ENCODE measurements around the gene HACD3.
"Not testable (repeated sequence)": the region's sequence is repeated elsewhere in the genome, so short reads cannot be mapped to it uniquely, and the experiment has no call there.

HACD3 gene

GRCh38 chr15:65530318-65531111, at the start of gene HACD3:
HACD3 (plus strand) TSS chr15:65530463; CDS start chr15:65530632, 169 bp downstream.
- DNase-seq, result no peak

DNA sequence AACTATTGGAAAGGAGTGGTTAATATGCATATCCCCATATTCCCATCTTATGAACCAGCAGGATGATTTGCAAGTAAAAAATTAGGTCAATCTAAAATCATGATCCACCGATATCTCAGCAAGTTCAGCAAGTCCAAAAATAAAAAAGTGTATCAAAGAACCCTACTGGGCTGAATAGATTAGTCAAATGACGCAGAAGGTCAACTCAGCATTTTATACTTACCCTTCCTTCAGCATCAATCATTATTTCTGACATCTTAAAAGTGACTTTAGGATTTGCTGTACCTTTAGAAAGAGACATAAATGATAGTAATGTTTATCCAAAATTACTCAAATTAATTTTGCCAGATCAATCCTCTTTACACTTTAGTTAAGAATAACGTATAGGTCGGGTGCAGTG, 45.4 kb upstream of the HACD3 start:
- DNase-seq, result no peak

DNA sequence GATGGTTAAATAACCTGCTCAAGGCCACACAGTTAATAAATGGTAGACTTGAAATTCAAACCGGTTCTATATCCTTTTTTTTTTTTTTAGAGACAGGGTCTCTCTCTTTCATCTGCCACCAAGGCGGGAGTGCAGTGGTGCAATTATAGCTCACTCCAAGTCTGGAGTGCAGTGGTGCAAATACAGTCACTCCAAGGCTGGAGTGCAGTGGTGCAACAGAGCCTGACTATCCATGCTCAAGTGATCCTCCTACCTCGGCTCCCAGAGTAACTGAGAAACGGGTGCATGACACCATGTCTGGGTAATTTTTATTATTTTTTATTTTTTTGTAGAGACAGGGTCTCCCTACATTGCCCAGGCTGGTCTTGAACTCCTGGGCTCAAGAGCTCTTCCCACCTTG, 36.2 kb upstream of the HACD3 start:
- DNase-seq, result no peak

GRCh38 chr15:65509321-65509720, 20.9 kb upstream of the HACD3 start:
- no peak for DNase-seq

DNA sequence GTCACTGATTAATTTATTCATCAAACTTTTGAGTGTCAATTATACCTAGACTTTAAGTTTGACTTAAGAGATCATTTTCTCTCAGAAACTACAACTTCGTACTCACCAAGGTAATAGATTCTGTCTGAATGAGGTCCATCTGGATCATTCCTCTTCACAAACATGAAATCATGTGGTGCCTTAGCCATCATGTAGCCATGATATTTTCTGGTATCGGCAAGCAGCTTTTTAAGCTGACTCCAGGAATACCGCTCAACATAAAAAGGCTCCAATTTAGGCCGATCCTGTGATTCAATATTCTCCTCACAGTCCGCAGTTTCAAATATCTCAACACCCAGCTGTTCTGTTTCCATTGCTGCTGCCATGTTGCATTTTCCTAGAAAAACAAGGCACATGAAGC, 18.1 kb upstream of the HACD3 start:
- no peak for DNase-seq

GRCh38 chr15:65512807-65513416, 17.4 kb upstream of the HACD3 start:
- no peak for DNase-seq

DNA sequence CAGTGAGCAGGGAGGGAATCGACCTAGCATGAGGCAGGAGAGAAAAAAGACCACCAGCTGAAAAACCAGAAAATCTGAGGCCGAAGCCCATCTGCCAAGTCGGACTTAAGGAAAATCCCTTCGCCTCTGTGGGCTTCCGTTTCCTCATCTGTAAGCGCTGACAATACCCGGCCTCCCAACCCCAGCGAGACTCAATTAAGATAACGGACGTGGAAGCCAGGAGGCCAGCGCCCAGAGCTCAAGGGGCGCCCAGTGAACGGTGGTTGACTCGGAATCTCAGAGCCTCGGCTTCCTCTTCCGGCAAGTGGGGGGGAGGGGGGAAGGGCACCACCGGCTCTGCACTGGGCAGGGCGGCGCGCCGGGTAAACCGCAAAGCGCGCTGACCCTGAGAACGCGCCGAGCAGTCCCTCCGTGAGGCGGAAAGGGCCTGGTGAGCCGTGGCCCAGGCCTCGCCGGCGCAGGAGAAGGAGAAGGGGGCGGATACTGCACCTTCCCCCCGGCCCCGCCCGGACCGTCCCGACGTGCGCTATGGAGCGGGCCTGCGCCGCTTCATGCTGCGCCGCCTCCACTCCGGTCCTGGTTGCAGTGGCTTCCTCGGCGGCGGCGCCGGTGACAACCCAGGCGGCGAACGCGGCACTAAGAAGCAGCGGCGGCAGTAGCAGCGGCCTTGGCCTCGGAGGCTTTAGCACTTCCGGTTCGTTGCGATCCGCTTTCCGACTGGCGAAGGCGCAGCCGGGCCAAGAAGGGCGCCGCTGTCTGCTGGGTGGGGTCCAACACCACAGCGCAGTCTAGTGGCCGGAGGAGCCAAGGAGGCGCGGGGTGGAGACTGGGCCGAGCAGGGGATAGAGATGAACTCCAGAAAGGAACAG, 13.0 kb upstream of the HACD3 start, which contains the start of gene DPP8:
TSS of gene DPP8 (minus strand) at position 693 of the 869 bp plus-strand sequence. CDS start 5,136 bp downstream, outside the sequence.
- peak; percentile 59 for DNase-seq

DNA sequence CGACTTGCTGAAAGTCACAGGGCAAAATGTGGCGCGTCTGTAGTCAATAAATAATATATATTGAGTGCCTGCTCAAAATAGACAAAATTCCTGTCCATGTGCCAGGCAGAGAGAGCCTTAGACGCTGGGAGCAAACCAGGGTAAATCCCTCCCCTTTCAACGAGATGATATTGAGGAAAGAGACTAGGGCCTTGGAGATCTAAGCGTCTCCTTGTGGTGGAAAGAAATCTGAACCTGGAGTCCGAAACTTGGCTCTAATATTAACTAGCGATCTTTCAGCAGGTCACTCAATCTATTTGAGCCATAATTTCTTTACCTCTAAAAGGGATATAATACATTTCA, 12.4 kb upstream of the HACD3 start:
- DNase-seq, result no peak

GRCh38 chr15:65518633-65519285, 11.5 kb upstream of the HACD3 start:
- DNase-seq, result no peak

- DNase-seq, result no peak
Measured at GRCh38 chr15:65521350-65521749, 8.9 kb upstream of the HACD3 start.

- DNase-seq, result no peak
Measured at GRCh38 chr15:65524226-65524625, 6.0 kb upstream of the HACD3 start.

GRCh38 chr15:65525622-65526021, 4.6 kb upstream of the HACD3 start:
- no peak for DNase-seq

GRCh38 chr15:65528461-65529060, 1.7 kb upstream of the HACD3 start:
- DNase-seq, result no peak

DNA sequence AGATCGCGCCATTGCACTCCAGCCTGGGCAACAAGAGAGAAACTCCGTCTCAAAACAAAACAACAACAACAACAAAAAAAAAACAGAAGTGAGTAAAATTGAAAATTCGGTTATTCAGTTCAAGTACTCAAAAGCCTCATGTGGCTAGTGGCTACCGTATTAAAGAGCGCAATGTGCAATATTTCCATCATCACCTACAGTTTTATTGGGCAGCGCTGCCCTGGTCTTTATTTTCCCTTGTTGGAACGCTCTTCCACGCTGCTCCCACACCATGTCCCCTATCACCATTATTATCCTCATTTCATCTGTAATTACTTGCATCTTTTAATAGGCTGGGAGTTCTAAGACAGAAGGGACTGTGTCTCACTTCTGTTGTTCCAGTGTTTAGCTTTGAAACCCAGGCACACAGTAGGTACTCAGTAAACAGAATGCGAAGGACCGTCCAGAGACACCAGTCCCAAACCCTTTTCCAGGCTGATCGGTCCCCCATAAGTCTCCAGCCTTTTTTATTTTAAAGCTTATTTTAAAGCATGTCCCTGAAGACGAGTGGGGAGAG, 423 bp upstream of the HACD3 start:
- DNase-seq, result no peak

GRCh38 chr15:65532738-65533051, 2.4 kb downstream of the HACD3 start:
- DNase-seq, result no peak

GRCh38 chr15:65533057-65533756, 2.9 kb downstream of the HACD3 start:
- no peak for DNase-seq

GRCh38 chr15:65535192-65535591, 4.9 kb downstream of the HACD3 start:
- no peak for DNase-seq

- no peak for DNase-seq
Measured at GRCh38 chr15:65540314-65540713, 10.1 kb downstream of the HACD3 start.

- DNase-seq, result no peak
Measured at GRCh38 chr15:65541231-65541820, 11.1 kb downstream of the HACD3 start.

DNA sequence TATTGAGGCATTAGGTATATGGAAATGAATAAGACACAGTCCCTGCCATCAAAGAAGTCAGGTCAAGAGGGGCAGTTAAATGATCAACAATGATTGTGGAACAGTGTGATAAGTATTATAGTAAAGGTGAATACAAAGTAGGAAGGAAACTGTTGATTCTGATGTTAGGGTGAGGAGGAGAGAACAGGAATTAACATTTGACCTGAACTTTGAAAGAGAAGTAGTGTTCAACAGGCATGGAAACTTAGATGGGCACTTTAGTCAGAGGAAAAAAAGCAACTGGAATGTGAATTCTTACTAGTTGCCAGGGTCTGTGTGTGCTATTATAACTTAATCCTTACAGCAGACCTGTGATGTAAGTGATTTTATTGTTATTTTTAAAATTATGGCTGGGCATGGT, 17.6 kb downstream of the HACD3 start:
- DNase-seq, result no peak

DNA sequence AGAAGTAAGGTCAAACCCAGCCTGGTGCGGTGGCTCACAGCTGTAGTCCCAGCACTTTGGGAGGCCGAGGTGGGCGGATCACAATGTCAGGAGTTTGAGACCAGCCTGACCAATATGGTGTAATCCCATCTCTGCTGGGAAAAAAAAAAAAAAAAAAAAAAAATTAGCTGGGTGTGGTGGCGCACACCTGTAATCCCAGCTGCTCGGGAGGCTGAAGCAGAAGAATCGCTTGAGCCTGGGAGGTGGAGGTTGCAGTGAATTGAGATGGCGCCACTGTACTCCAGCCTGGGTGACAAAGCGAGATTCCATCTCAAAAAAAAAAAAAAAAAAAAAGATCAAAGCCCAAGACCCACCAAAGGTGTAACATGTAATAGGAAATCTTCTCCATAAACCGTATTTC, 19.0 kb downstream of the HACD3 start:
- not testable (repeated sequence) for DNase-seq
